Esophagus squamous epithelium (tissue), 4 donors: Measurements from ENCODE around the gene STK32C.

Source experiments
- POLR2A ChIP-seq, 4 donors: fragments of 450-650 bp; IDR thresholded peaks; one replicate each; pipeline ENCODE4 v1.6.1; 2017; ENCODE audit warnings: antibody characterized with exemption in 4 of 4, mild to moderate bottlenecking in 4 of 4, moderate library complexity in 3 of 4
- TF ChIP-seq, protein P1 (sequence below), 6 experiments: fragments of 450-650 bp in 4 of 6; fragments of 200-600 bp in 2 of 6; sonication (generic) in 2 of 6; IDR thresholded peaks; one replicate each; pipeline ENCODE4 v1.5.1; 2016 to 2019; ENCODE audit warnings: antibody characterized with exemption in 6 of 6, mild to moderate bottlenecking in 4 of 6, moderate library complexity in 4 of 6

DNA sequence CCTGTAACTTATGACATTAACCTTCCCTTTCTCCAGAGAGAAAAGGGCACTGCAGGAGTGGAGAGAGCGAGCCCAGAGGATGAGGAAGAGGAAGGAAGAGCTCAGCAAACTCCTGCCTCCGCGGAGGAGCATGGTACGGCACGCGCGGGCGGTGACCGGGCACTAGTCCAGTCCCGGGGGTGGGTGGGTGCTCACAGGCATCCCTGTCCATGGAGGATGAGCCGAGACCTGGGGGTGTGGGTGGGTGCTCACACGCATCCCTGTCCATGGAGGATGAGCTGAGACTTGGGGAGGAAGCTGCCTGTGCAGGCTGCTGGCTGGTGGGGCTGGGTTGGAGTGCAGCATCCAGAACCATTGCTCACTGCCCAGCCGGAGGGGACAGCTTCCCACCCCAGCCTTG lies 48.0 kb upstream of the STK32C start:
- TF ChIP-seq, protein P1, sequence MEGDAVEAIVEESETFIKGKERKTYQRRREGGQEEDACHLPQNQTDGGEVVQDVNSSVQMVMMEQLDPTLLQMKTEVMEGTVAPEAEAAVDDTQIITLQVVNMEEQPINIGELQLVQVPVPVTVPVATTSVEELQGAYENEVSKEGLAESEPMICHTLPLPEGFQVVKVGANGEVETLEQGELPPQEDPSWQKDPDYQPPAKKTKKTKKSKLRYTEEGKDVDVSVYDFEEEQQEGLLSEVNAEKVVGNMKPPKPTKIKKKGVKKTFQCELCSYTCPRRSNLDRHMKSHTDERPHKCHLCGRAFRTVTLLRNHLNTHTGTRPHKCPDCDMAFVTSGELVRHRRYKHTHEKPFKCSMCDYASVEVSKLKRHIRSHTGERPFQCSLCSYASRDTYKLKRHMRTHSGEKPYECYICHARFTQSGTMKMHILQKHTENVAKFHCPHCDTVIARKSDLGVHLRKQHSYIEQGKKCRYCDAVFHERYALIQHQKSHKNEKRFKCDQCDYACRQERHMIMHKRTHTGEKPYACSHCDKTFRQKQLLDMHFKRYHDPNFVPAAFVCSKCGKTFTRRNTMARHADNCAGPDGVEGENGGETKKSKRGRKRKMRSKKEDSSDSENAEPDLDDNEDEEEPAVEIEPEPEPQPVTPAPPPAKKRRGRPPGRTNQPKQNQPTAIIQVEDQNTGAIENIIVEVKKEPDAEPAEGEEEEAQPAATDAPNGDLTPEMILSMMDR (IDR thresholded peaks at IDR 0.05): no peak
- TF ChIP-seq POLR2A (IDR thresholded peaks at IDR 0.05): no peak
